Cardiac fibroblast (primary cell): Measurements from ENCODE around the gene LSG1.

ENCODE experiments used
- DNase-seq, 2 donors: peaks; one replicate each; pipeline versions ENCODE4 v3.0.0 to v3.0.0-alpha.2; 2010; ENCODE audit warnings: low read depth in 2 of 2
- H3K4me3 ChIP-seq, 2 donors: replicated peaks in 1 of 2; 1 replicate in 1 of 2; 2 replicates in 1 of 2; pipeline ENCODE4 v1.5.1; 2011; ENCODE audit warnings: low read depth in 2 of 2, low read length in 2 of 2, mild to moderate bottlenecking in 2 of 2, moderate library complexity in 1 of 2
- CTCF ChIP-seq: IDR thresholded peaks from one replicate; pipeline ENCODE4 v1.5.1; 2011; ENCODE audit warnings: low read depth, mild to moderate bottlenecking, low read length, inconsistent platforms

The LSG1 gene

GRCh38 chr3:194638991-194639605 lies 32.9 kb downstream of the LSG1 start:
- no peak overlapping the region for H3K4me3 ChIP-seq
- no peak for DNase-seq
- TF ChIP-seq CTCF: no peak

- no peak for DNase-seq
- H3K4me3 ChIP-seq: no peak overlapping the region
- TF ChIP-seq CTCF: no peak
Measured at GRCh38 chr3:194637541-194638400, 34.2 kb downstream of the LSG1 start.

DNA sequence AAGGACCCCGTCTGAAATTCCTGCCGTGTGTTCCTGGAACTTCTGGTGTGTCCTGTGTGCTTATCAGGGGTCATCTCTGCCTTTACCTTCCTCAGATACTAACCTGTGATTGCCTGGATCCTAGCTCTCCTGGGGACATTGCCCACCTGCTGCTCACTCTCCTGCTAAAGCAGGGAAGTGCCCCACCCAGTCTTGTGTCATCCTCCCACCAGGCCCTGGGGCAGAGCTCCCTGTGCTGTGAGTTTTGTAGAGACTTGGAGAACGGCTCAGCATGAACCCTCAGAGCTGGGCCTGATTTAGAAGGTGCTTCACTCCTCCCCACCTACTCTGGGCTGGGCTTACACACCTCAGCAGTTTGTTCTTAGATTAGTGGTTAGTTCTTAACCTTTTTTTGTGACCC lies 34.9 kb downstream of the LSG1 start:
- no peak overlapping the region for H3K4me3 ChIP-seq
- TF ChIP-seq CTCF: no peak
- peak in 1 of 2 donors; percentile 18 for DNase-seq

DNA sequence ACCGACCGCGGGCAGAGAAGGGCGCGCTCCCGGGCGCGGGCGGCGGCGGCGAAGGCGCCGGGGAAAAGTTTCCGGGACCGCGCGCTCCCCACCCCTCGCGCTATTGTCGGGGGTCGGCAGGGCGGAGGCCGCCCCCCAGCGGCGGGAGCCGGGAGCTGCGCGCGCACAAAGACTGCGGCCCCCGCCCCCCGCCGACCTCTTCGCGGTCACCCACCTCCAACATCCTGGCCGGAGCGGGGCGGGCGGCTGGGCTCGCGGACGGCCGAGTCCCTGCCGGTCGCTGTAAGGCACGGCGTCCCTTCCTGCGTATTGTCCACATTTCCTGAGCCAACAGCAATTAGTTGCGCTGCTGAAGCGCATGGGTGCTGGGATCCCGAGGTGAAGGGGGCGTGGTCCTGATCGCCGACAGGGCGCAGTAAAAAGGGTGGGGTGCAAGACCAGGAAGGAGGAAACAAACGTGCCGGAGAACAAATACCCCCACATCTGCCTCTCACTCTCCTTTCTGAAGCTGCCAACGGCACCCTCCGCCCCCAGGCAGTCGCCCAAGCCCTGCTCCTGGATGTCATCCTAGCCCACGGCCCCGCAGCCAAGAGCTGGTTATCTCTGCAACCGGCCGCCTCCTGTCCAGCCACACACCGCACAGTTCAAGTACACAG lies 38.5 kb downstream of the LSG1 start, which contains the start of gene TMEM44:
TSS of gene TMEM44 (minus strand) at position 71 of the 656 bp plus-strand sequence. CDS start 204 bp downstream, outside the sequence.
- H3K4me3 ChIP-seq: peak within 1 kb of the TSS; percentile 81 to 82
- TF ChIP-seq CTCF: peak; percentile 22
- peak; percentile 89 to 90 for DNase-seq

GRCh38 chr3:194632809-194633348 lies 39.1 kb downstream of the LSG1 start:
- DNase-seq: peak; percentile 57 to 61
- H3K4me3 ChIP-seq: peak overlapping the region; percentile 81 to 82
- TF ChIP-seq CTCF: no peak

DNA sequence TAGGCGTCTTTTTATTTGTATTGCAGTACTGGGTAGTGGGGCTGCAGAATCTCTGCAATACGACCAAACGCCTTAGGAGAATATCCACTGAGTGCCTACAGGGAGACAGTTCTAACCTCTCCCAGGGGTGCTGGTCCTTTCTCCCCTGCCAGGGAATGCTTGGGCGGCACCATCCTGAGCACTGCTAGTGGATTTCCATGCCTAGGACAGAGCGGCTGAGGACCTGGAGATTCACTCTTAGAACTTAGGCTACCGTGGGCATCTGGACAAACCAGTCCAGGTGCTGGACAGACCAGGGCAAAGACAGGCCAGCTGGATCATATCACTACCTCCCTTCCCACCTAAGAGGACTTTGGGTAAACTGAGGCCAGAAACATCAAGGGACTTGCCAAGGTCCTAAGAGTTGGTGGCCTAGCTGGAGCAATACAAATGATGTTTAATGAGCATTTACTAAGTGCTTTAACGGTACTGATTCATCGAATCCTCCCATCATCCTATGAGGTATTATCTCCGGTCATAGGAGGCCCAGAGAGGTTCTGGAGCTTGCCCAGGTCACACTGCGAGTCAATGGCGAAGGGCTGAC lies 39.7 kb downstream of the LSG1 start:
- DNase-seq: no peak
- peak overlapping the region; percentile 81 to 82 for H3K4me3 ChIP-seq
- TF ChIP-seq CTCF: no peak
